Kidney (tissue), 14 donors: Measurements from ENCODE around the gene RDH13. TPM values are rescaled to one million over a fixed set of nuclear protein-coding genes. Genes with fewer than 3 reads are reported as not detected.
"Not testable (repeated sequence)": the region's sequence is repeated elsewhere in the genome, so short reads cannot be mapped to it uniquely, and the experiment has no call there.

Experiments used
- DNase-seq, 5 donors: peaks; one replicate each; pipeline ENCODE4 v3.0.0-alpha.2; 2013 to 2020
- FAIRE-seq: peaks from 2 replicates; lab custom pipeline; 2012; peaks lifted over from hg19 to GRCh38; lab: Jason Lieb, UNC
- H3K27ac ChIP-seq, 2 donors: one replicate each; pipeline ENCODE4 v1.7.0; 2013; ENCODE audit warnings: low read depth in 2 of 2, low read length in 2 of 2, inconsistent platforms in 1 of 2
- H3K27me3 ChIP-seq: one replicate; pipeline ENCODE4 v1.7.1; 2013; ENCODE audit warnings: low read length, inconsistent platforms; ENCODE audit not compliant: control insufficient read depth, insufficient read depth
- H3K36me3 ChIP-seq, 3 donors: one replicate each; pipeline versions ENCODE4 v1.7.0 to v1.7.1; 2013; ENCODE audit warnings: low read length in 3 of 3, control low read depth in 1 of 3, inconsistent platforms in 1 of 3; ENCODE audit not compliant: insufficient read depth in 3 of 3, control insufficient read depth in 2 of 3
- H3K4me1 ChIP-seq, 3 donors: one replicate each; pipeline versions ENCODE4 v1.7.0 to v1.7.1; 2013; ENCODE audit warnings: low read length in 3 of 3, inconsistent platforms in 1 of 3, low read depth in 1 of 3; ENCODE audit not compliant: control insufficient read depth in 2 of 3, insufficient read depth in 2 of 3
- H3K4me3 ChIP-seq, 3 donors: one replicate each; pipeline versions ENCODE4 v1.7.0 to v1.8.1; 2013; ENCODE audit warnings: low read length in 3 of 3, control low read depth in 1 of 3, inconsistent platforms in 1 of 3
- H3K9ac ChIP-seq, 3 donors: one replicate each; pipeline versions ENCODE4 v1.7.0 to v1.7.1; 2013; ENCODE audit warnings: low read length in 3 of 3, control low read depth in 1 of 3, inconsistent platforms in 1 of 3
- H3K9me3 ChIP-seq, 3 donors: one replicate each; pipeline versions ENCODE4 v1.7.0 to v1.7.1; 2013; ENCODE audit warnings: low read length in 3 of 3, control low read depth in 1 of 3, inconsistent platforms in 1 of 3; ENCODE audit not compliant: control insufficient read depth in 2 of 3, insufficient read depth in 1 of 3
- CTCF ChIP-seq: IDR thresholded peaks from 3 replicates; pipeline ENCODE4 v1.5.1; 2012; ENCODE audit warnings: mild to moderate bottlenecking, moderate library complexity, borderline replicate concordance; ENCODE audit not compliant: insufficient read depth; ENCODE audit errors: extremely low read depth
- intact Hi-C: fragments of 100-400 bp; cut with DNase I; formaldehyde crosslinking; loops from one replicate; pipeline ENCODE4 v1.11.1; 2022
- polyA plus RNA-seq: library from polyadenylated mRNA; stranded (reverse); fragments of 350-450 nt; fragmentation: Illumina TruSeq; extraction: RNeasy Lipid Tissue Mini Kit (QIAGEN cat#74804); gene quantifications from one replicate; pipeline ENCODE4 v1.2.3, GENCODE V29; 2014; ENCODE audit warnings: low read depth, low replicate concordance; ENCODE audit not compliant: insufficient read depth
- total RNA-seq: library from RNA; stranded (reverse); fragmentation: NEBNext Ultra II Directional; extraction: Animal tissue kit (Norgen Biotek cat#: 25700); gene quantifications from one replicate; pipeline ENCODE4 v1.2.1, GENCODE V29; 2021
- donor health status: control.
- donor health status: control.
- donor health status: control.
- donor health status: control.
- donor health status: control.
- donor health status: DM: yes; HTN: yes; CAD: no.
- donor health status: Normal renal cell carcinoma (clear cell type).

Gene RDH13
- total and polyA plus RNA-seq, 2 donors from 2014 or later, result 24.9 to 38.7 TPM

DNA sequence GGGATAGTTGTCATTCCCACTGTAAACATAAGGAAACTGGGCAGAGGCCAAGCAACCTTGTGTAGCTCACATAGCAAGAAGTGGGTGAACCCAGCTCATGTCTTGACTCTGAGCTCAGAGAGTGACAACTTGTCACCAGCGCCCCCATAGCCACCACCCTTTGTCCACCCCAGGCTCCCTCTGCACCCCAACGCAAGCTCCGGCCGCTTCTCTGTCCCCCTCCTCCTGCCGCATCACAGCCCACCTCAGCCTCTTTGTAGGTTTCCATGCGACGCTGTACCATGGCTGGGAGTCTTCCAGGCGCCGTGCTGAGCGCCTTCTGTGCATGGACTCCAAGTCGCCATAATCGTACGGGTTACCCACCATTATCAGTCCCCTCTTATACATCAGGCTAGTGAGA, 28.2 kb downstream of the RDH13 start:
- no peak for TF ChIP-seq CTCF
- H3K4me3 ChIP-seq, result no peak overlapping the region
- no peaks in the 10 kb centered on the region for H3K27me3 ChIP-seq
- H3K9ac ChIP-seq, result no peak overlapping the region
- no peaks in the 10 kb centered on the region for H3K36me3 ChIP-seq
- H3K4me1 ChIP-seq, result no peaks in the 10 kb centered on the region
- peak in 1 of 5 donors; percentile 36 for DNase-seq
- FAIRE-seq, result no peak
- H3K27ac ChIP-seq, result no peak overlapping the region
- H3K9me3 ChIP-seq, result no peaks in the 10 kb centered on the region
- intact Hi-C loops, result no loop called here

- H3K9ac ChIP-seq, H3K36me3 ChIP-seq, H3K27ac ChIP-seq, H3K4me1 ChIP-seq, intact Hi-C loops, H3K9me3 ChIP-seq, H3K4me3 ChIP-seq, H3K27me3 ChIP-seq, FAIRE-seq: not testable (repeated sequence)
- DNase-seq, result peak in 1 of 5 donors; percentile 56
Measured at GRCh38 chr19:55032976-55033643, 29.8 kb downstream of the RDH13 start.

GRCh38 chr19:55032170-55032800, 30.7 kb downstream of the RDH13 start:
- no peak for TF ChIP-seq CTCF

DNA sequence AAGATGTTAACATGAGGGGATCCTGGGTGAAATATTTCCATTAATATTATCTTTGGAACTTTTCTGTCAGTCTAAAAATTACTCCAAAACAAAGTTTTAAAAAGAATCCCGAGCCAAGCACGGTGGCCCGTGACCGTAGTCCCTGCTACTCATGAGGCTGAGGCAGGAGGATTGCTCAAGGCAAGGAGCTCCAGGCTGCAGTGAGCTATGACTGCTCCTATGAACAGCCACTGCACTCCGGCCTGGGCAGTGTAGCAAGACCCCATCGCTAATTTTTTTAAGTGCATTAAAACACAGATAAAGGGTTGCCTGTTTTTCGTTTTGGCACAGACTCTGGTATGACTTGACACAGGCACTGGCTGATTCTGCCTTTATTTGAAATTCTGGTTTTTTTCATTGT, 31.8 kb downstream of the RDH13 start:
- no peak for DNase-seq

More at GRCh38 chr19:55032170-55032800, 30.7 kb downstream of the RDH13 start:
- no peaks in the 10 kb centered on the region for H3K27me3 ChIP-seq
- H3K4me3 ChIP-seq, result no peak overlapping the region
- H3K27ac ChIP-seq, result no peak overlapping the region
- FAIRE-seq (no peak), DNase-seq (peak in 1 of 5 donors; percentile 58)
- H3K9ac ChIP-seq, result no peak overlapping the region
- no peaks in the 10 kb centered on the region for H3K4me1 ChIP-seq
- no peaks in the 10 kb centered on the region for H3K9me3 ChIP-seq
- intact Hi-C loops, result no loop called here
- H3K36me3 ChIP-seq, result no peaks in the 10 kb centered on the region

More for the DNA sequence above, 31.8 kb downstream of the RDH13 start:
- Histone ChIP-seq H3K27ac (no peak overlapping the region), H3K27me3 (no peaks in the 10 kb centered on the region), H3K4me1 (no peaks in the 10 kb centered on the region), H3K9me3 (no peaks in the 10 kb centered on the region), H3K9ac (no peak overlapping the region), H3K36me3 (no peaks in the 10 kb centered on the region), H3K4me3 (no peak overlapping the region)
- intact Hi-C loops, result no loop called here
- FAIRE-seq, result no peak
- no peak for TF ChIP-seq CTCF
